ENCODE results near the gene BET1. TPM values are rescaled to one million over a fixed set of nuclear protein-coding genes. Genes with fewer than 3 reads are reported as not detected.

BET1 gene
- total RNA-seq (25.8 TPM), polyA plus RNA-seq (ENCODE audit: insufficient read depth, low read depth, low replicate concordance) (32.2 TPM)
- long read RNA-seq, donor 1, transcript BET1-204 (3 exons, 601 nt): minor isoform, 6 of 20 reads
- long read RNA-seq, donor 1, transcript BET1-201 (4 exons, 1,504 nt): major isoform, 13 of 20 reads
- long read RNA-seq, donor 1, partial matches to known transcripts: 0 of 20 reads
- long read RNA-seq, donor 1, other reads (novel, unspliced or antisense): 0 of 20 reads
- long read RNA-seq, donor 2, transcript BET1-201 (4 exons, 1,504 nt): major isoform, 33 of 36 reads
- long read RNA-seq, donor 2, partial matches to known transcripts: 0 of 36 reads
- long read RNA-seq, donor 2, other reads (novel, unspliced or antisense): 0 of 36 reads
- long read RNA-seq, donor 3, transcript BET1-204 (3 exons, 601 nt): minor isoform, 11 of 60 reads
- long read RNA-seq, donor 3, transcript BET1-201 (4 exons, 1,504 nt): major isoform, 49 of 60 reads
- long read RNA-seq, donor 3, partial matches to known transcripts: 0 of 60 reads
- long read RNA-seq, donor 3, other reads (novel, unspliced or antisense): 0 of 60 reads
- long read RNA-seq, donor 4, transcript BET1-201 (4 exons, 1,504 nt): major isoform, 28 of 29 reads
- long read RNA-seq, donor 4, partial matches to known transcripts: 0 of 29 reads
- long read RNA-seq, donor 4, other reads (novel, unspliced or antisense): 0 of 29 reads
- long read RNA-seq, donor 5, partial matches to known transcripts: 0 of 3 reads
- long read RNA-seq, donor 5, other reads (novel, unspliced or antisense): 0 of 3 reads
- long read RNA-seq, donor 6, transcript BET1-204 (3 exons, 601 nt): minor isoform, 13 of 76 reads
- long read RNA-seq, donor 6, transcript BET1-201 (4 exons, 1,504 nt): major isoform, 47 of 76 reads
- long read RNA-seq, donor 6, partial matches to known transcripts: 16 of 76 reads
- long read RNA-seq, donor 6, other reads (novel, unspliced or antisense): 0 of 76 reads
- long read RNA-seq, donor 7, transcript BET1-201 (4 exons, 1,504 nt): major isoform, 11 of 12 reads
- long read RNA-seq, donor 7, partial matches to known transcripts: 0 of 12 reads
- long read RNA-seq, donor 7, other reads (novel, unspliced or antisense): 1 of 12 reads
- long read RNA-seq, donor 8, transcript BET1-204 (3 exons, 601 nt): minor isoform, 7 of 35 reads
- long read RNA-seq, donor 8, transcript BET1-201 (4 exons, 1,504 nt): major isoform, 27 of 35 reads
- long read RNA-seq, donor 8, partial matches to known transcripts: 0 of 35 reads
- long read RNA-seq, donor 8, other reads (novel, unspliced or antisense): 0 of 35 reads
- long read RNA-seq, donor 9, transcript BET1-204 (3 exons, 601 nt): minor isoform, 5 of 13 reads
- long read RNA-seq, donor 9, transcript BET1-201 (4 exons, 1,504 nt): major isoform, 8 of 13 reads
- long read RNA-seq, donor 9, partial matches to known transcripts: 0 of 13 reads
- long read RNA-seq, donor 9, other reads (novel, unspliced or antisense): 0 of 13 reads
- long read RNA-seq, donor 10, transcript BET1-201 (4 exons, 1,504 nt): major isoform, 19 of 26 reads
- long read RNA-seq, donor 10, transcript BET1-204 (3 exons, 601 nt): minor isoform, 6 of 26 reads
- long read RNA-seq, donor 10, partial matches to known transcripts: 0 of 26 reads
- long read RNA-seq, donor 10, other reads (novel, unspliced or antisense): 0 of 26 reads

- intact Hi-C loops (cut with DNase I): no loop called here
- H3K4me3 ChIP-seq (ENCODE audit: low read length in 3 of 3): peak within 1 kb of the TSS; percentile 96 to 100 (median 99)
- H3K27me3 ChIP-seq (ENCODE audit: control insufficient read depth, insufficient read depth, low read length): no peaks in the 10 kb centered on the region
- peak within 1 kb of the TSS; percentile 80 to 90 for H3K27ac ChIP-seq (ENCODE audit: low read depth in 2 of 2, low read length in 2 of 2)
- H3K36me3 ChIP-seq (ENCODE audit: control insufficient read depth in 2 of 3, insufficient read depth in 3 of 3, low read length in 3 of 3): no peaks in the 10 kb centered on the region
- peak within 1 kb of the TSS; percentile 95 to 99 (median 99) for H3K9ac ChIP-seq (ENCODE audit: low read length in 3 of 3)
- H3K9me3 ChIP-seq (ENCODE audit: control insufficient read depth in 2 of 3, insufficient read depth in 1 of 3, low read length in 3 of 3): no peaks in the 10 kb centered on the region
- FAIRE-seq (no peak), DNase-seq (peak; percentile 95 to 100 (median 97))
- no peak for TF ChIP-seq CTCF (IDR thresholded peaks at IDR 0.05; ENCODE audit: borderline replicate concordance, extremely low read depth, insufficient read depth)
- H3K4me1 ChIP-seq (ENCODE audit: control insufficient read depth in 2 of 3, insufficient read depth in 2 of 3, low read depth in 1 of 3, low read length in 3 of 3): peaks cover 0 to 3% (median 0%) of the 10 kb centered on the region in 3 donors
Measured at GRCh38 chr7:94004024-94004951, at the start of gene BET1. Gene BET1 (minus strand): TSS chr7:94004355. CDS start chr7:94004216, 139 bp downstream.

- no peaks in the 10 kb centered on the region for H3K36me3 ChIP-seq (ENCODE audit: control insufficient read depth in 2 of 3, insufficient read depth in 3 of 3, low read length in 3 of 3)
- intact Hi-C loops (cut with DNase I): no loop called here
- FAIRE-seq: no peak
- H3K9ac ChIP-seq (ENCODE audit: low read length in 3 of 3): no peak overlapping the region
- H3K9me3 ChIP-seq (ENCODE audit: control insufficient read depth in 2 of 3, insufficient read depth in 1 of 3, low read length in 3 of 3): no peaks in the 10 kb centered on the region
- no peaks in the 10 kb centered on the region for H3K4me1 ChIP-seq (ENCODE audit: control insufficient read depth in 2 of 3, insufficient read depth in 2 of 3, low read depth in 1 of 3, low read length in 3 of 3)
- TF ChIP-seq CTCF (IDR thresholded peaks at IDR 0.05; ENCODE audit: borderline replicate concordance, extremely low read depth, insufficient read depth): no peak
- H3K27me3 ChIP-seq (ENCODE audit: control insufficient read depth, insufficient read depth, low read length): no peaks in the 10 kb centered on the region
- no peak overlapping the region for H3K27ac ChIP-seq (ENCODE audit: low read depth in 2 of 2, low read length in 2 of 2)
- DNase-seq: no peak
- H3K4me3 ChIP-seq (ENCODE audit: low read length in 3 of 3): no peak overlapping the region
Measured at GRCh38 chr7:94053532-94053931, 49.4 kb upstream of the BET1 start.
